ENCODE measurements around the gene CENPP.

Gene CENPP

GRCh38 chr9:92480986-92481633, 155.4 kb downstream of the CENPP start:
- in situ Hi-C loops (cut with MboI; ENCODE audit: low sequenced_read_pairs, unreplicated experiment) = loop anchor here (25.0 kb wide), 1 partner anchor 306 kb away; no protein-coding TSS in a partner anchor
- peak; percentile 38 for DNase-seq (ENCODE audit: low spot score)
- no peak for TF ChIP-seq CTCF (IDR thresholded peaks at IDR 0.05; ENCODE audit: borderline replicate concordance, control extremely low read depth, extremely low read depth, insufficient read depth, missing control alignments)

GRCh38 chr9:92482329-92482728, 156.6 kb downstream of the CENPP start, which contains the start of gene ASPN:
TSS of gene ASPN (minus strand) at chr9:92482506.
- in situ Hi-C loops (cut with MboI; ENCODE audit: low sequenced_read_pairs, unreplicated experiment) = loop anchor here (25.0 kb wide), 1 partner anchor 305 kb away; no protein-coding TSS in a partner anchor
- no peak for DNase-seq (ENCODE audit: low spot score)
- no peak for TF ChIP-seq CTCF (IDR thresholded peaks at IDR 0.05; ENCODE audit: borderline replicate concordance, control extremely low read depth, extremely low read depth, insufficient read depth, missing control alignments)

GRCh38 chr9:92482805-92483204, 157.1 kb downstream of the CENPP start:
- no peak for TF ChIP-seq CTCF (IDR thresholded peaks at IDR 0.05; ENCODE audit: borderline replicate concordance, control extremely low read depth, extremely low read depth, insufficient read depth, missing control alignments)
- in situ Hi-C loops (cut with MboI; ENCODE audit: low sequenced_read_pairs, unreplicated experiment) = loop anchor here (25.0 kb wide), 1 partner anchor 304 kb away; no protein-coding TSS in a partner anchor
- no peak for DNase-seq (ENCODE audit: low spot score)

- no peak for DNase-seq (ENCODE audit: low spot score)
- TF ChIP-seq CTCF (IDR thresholded peaks at IDR 0.05; ENCODE audit: borderline replicate concordance, control extremely low read depth, extremely low read depth, insufficient read depth, missing control alignments) = no peak
- in situ Hi-C loops (cut with MboI; ENCODE audit: low sequenced_read_pairs, unreplicated experiment) = loop anchor here (25.0 kb wide), 1 partner anchor 303 kb away; no protein-coding TSS in a partner anchor
These were observed 158.1 kb downstream of the CENPP start for GRCh38 chr9:92483627-92484545.

- TF ChIP-seq CTCF (IDR thresholded peaks at IDR 0.05; ENCODE audit: borderline replicate concordance, control extremely low read depth, extremely low read depth, insufficient read depth, missing control alignments) = no peak
- in situ Hi-C loops (cut with MboI; ENCODE audit: low sequenced_read_pairs, unreplicated experiment) = loop anchor here (25.0 kb wide), 1 partner anchor 303 kb away; no protein-coding TSS in a partner anchor
- no peak for DNase-seq (ENCODE audit: low spot score)
These were observed 158.8 kb downstream of the CENPP start for GRCh38 chr9:92484563-92484962.

GRCh38 chr9:92486371-92486770, 160.6 kb downstream of the CENPP start:
- DNase-seq (ENCODE audit: low spot score) = no peak
- in situ Hi-C loops (cut with MboI; ENCODE audit: low sequenced_read_pairs, unreplicated experiment) = loop anchor here (25.0 kb wide), 1 partner anchor 301 kb away; no protein-coding TSS in a partner anchor
- no peak for TF ChIP-seq CTCF (IDR thresholded peaks at IDR 0.05; ENCODE audit: borderline replicate concordance, control extremely low read depth, extremely low read depth, insufficient read depth, missing control alignments)

Measured in GM13976 (cell line).